ENCODE measurements around the gene TTC33. TPM values are rescaled to one million over a fixed set of nuclear protein-coding genes. Genes with fewer than 3 reads are reported as not detected.

Gene TTC33
- total RNA-seq, 1 donor from 2014 or later: 20.1 TPM

GRCh38 chr5:40547994-40548575, 207.7 kb downstream of the TTC33 start:
- no peak overlapping the region for H3K4me3 Mint-ChIP-seq
- H3K9me3 Mint-ChIP-seq: peaks cover 7% of the 10 kb centered on the region
- TF ChIP-seq CTCF (IDR thresholded peaks at IDR 0.05; ENCODE audit: unreplicated experiment): no peak

GRCh38 chr5:40547557-40547956, 208.2 kb downstream of the TTC33 start:
- Mint-ChIP-seq H3K36me3 (peaks cover 3% of the 10 kb centered on the region), H3K4me1 (peaks cover 13% of the 10 kb centered on the region), H3K27me3 (ENCODE audit: low read depth) (no peaks in the 10 kb centered on the region), H3K9me3 (peaks cover 7% of the 10 kb centered on the region), H3K4me3 (no peak overlapping the region), H3K27ac (peak overlapping the region; percentile 73)
- no peak for DNase-seq (ENCODE audit: low spot score in 2 of 2, unreplicated experiment in 2 of 2)
- TF ChIP-seq CTCF (IDR thresholded peaks at IDR 0.05; ENCODE audit: unreplicated experiment): no peak

More at GRCh38 chr5:40547994-40548575, 207.7 kb downstream of the TTC33 start:
- no peak for DNase-seq (ENCODE audit: low spot score in 2 of 2, unreplicated experiment in 2 of 2)
- H3K4me1 Mint-ChIP-seq: peaks cover 13% of the 10 kb centered on the region
- peak overlapping the region; percentile 73 for H3K27ac Mint-ChIP-seq
- peaks cover 3% of the 10 kb centered on the region for H3K36me3 Mint-ChIP-seq
- H3K27me3 Mint-ChIP-seq (ENCODE audit: low read depth): no peaks in the 10 kb centered on the region

- H3K27ac Mint-ChIP-seq: no peak overlapping the region
- H3K4me1 Mint-ChIP-seq: no peaks in the 10 kb centered on the region
- peaks cover 23% of the 10 kb centered on the region for H3K9me3 Mint-ChIP-seq
- no peak for DNase-seq (ENCODE audit: low spot score in 2 of 2, unreplicated experiment in 2 of 2)
- TF ChIP-seq CTCF (IDR thresholded peaks at IDR 0.05; ENCODE audit: unreplicated experiment): no peak
- H3K36me3 Mint-ChIP-seq: no peaks in the 10 kb centered on the region
- H3K27me3 Mint-ChIP-seq (ENCODE audit: low read depth): no peaks in the 10 kb centered on the region
- H3K4me3 Mint-ChIP-seq: no peak overlapping the region
Observed at GRCh38 chr5:40540301-40540700, 215.5 kb downstream of the TTC33 start.

- no peak for TF ChIP-seq CTCF (IDR thresholded peaks at IDR 0.05; ENCODE audit: unreplicated experiment)
- no peaks in the 10 kb centered on the region for H3K27me3 Mint-ChIP-seq (ENCODE audit: low read depth)
- peaks cover 20% of the 10 kb centered on the region for H3K9me3 Mint-ChIP-seq
- no peak overlapping the region for H3K27ac Mint-ChIP-seq
- no peak for DNase-seq (ENCODE audit: low spot score in 2 of 2, unreplicated experiment in 2 of 2)
- peaks cover 4% of the 10 kb centered on the region for H3K36me3 Mint-ChIP-seq
- no peaks in the 10 kb centered on the region for H3K4me1 Mint-ChIP-seq
- H3K4me3 Mint-ChIP-seq: no peak overlapping the region
Observed at GRCh38 chr5:40524677-40525076, 231.1 kb downstream of the TTC33 start.

GRCh38 chr5:40521925-40522324, 233.8 kb downstream of the TTC33 start:
- H3K27ac Mint-ChIP-seq: no peak overlapping the region
- H3K4me1 Mint-ChIP-seq: no peaks in the 10 kb centered on the region
- peaks cover 25% of the 10 kb centered on the region for H3K9me3 Mint-ChIP-seq
- H3K36me3 Mint-ChIP-seq: peaks cover 4% of the 10 kb centered on the region
- DNase-seq (ENCODE audit: low spot score in 2 of 2, unreplicated experiment in 2 of 2): no peak
- H3K4me3 Mint-ChIP-seq: no peak overlapping the region
- no peaks in the 10 kb centered on the region for H3K27me3 Mint-ChIP-seq (ENCODE audit: low read depth)
- no peak for TF ChIP-seq CTCF (IDR thresholded peaks at IDR 0.05; ENCODE audit: unreplicated experiment)
